Breast epithelium (tissue), 4 donors: ENCODE data around the gene SFXN5. TPM values are rescaled to one million over a fixed set of nuclear protein-coding genes. Genes with fewer than 3 reads are reported as not detected.

Experiments
- DNase-seq, 2 donors: peaks; one replicate each; pipeline ENCODE4 v3.0.0-alpha.2; 2019; ENCODE audit warnings: low spot score in 2 of 2
- H3K27ac ChIP-seq, 2 donors: fragments of 200-600 bp; sonication (generic) in 1 of 2; one replicate each; pipeline ENCODE4 v1.5.1; 2016 to 2019; ENCODE audit warnings: mild to moderate bottlenecking in 1 of 2
- H3K27me3 ChIP-seq, 2 donors: fragments of 200-600 bp; sonication (generic) in 1 of 2; one replicate each; pipeline versions ENCODE4 v1.5.1 to v1.6.0; 2017 to 2019; ENCODE audit warnings: control low read depth in 1 of 2, mild to moderate bottlenecking in 1 of 2
- H3K36me3 ChIP-seq: fragments of 200-600 bp; one replicate; pipeline ENCODE4 v1.5.1; 2019
- H3K4me1 ChIP-seq, 2 donors: fragments of 200-600 bp; sonication (generic); one replicate each; pipeline ENCODE4 v1.5.1; 2016 to 2019; ENCODE audit warnings: control low read depth in 1 of 2
- H3K4me3 ChIP-seq, 3 donors: fragments of 200-600 bp; sonication (generic); 1 replicate in 2 of 3; 2 replicates in 1 of 3; pipeline ENCODE4 v1.5.1; 2016 to 2019; ENCODE audit warnings: mild to moderate bottlenecking in 3 of 3, moderate library complexity in 2 of 3
- H3K9me3 ChIP-seq, 2 donors: fragments of 200-600 bp; sonication (generic) in 1 of 2; one replicate each; pipeline ENCODE4 v1.5.1; 2016 to 2019; ENCODE audit warnings: control low read depth in 1 of 2
- CTCF ChIP-seq, 3 donors: fragments of 450-650 bp; IDR thresholded peaks; one replicate each; pipeline ENCODE4 v1.5.1; 2016 to 2017; ENCODE audit warnings: antibody characterized with exemption in 3 of 3, mild to moderate bottlenecking in 3 of 3, moderate library complexity in 3 of 3
- POLR2A ChIP-seq: fragments of 450-650 bp; IDR thresholded peaks from one replicate; pipeline ENCODE4 v1.6.1; 2016; ENCODE audit warnings: antibody characterized with exemption, mild to moderate bottlenecking, moderate library complexity
- POLR2AphosphoS5 ChIP-seq, 3 donors: sonication (generic); formaldehyde crosslinking; IDR thresholded peaks; one replicate each; pipeline ENCODE4 v1.6.1; 2017; ENCODE audit warnings: antibody characterized with exemption in 3 of 3
- intact Hi-C: fragments of 100-400 bp; cut with DNase I; formaldehyde crosslinking; loops from one replicate; pipeline ENCODE4 v1.15.1; 2023; ENCODE audit warnings: low total_unique reads
- total RNA-seq, 3 donors: library from RNA; depleted of rRNA; stranded (reverse); fragments of >200 nt; gene quantifications; one replicate each; pipeline ENCODE4 v1.1.0, GENCODE V29; 2016

The SFXN5 gene
- total RNA-seq, 3 donors from 2014 or later = 6.7 to 19.6 (median 12.8) TPM

- peak within 1 kb of the TSS; percentile 89 to 100 (median 93) for H3K4me3 ChIP-seq
- no peaks in the 10 kb centered on the region for H3K27me3 ChIP-seq
- peak; percentile 61 to 64 for DNase-seq
- H3K9me3 ChIP-seq = no peaks in the 10 kb centered on the region
- no peaks in the 10 kb centered on the region for H3K36me3 ChIP-seq
- intact Hi-C loops = no loop called here
- TF ChIP-seq POLR2AphosphoS5 (IDR thresholded peaks at IDR 0.05) (peak in 2 of 3 donors; percentile 22 to 46), POLR2A (no peak)
- H3K27ac ChIP-seq = peak within 1 kb of the TSS; percentile 93 to 95
- peaks cover 0 to 12% of the 10 kb centered on the region in 2 donors for H3K4me1 ChIP-seq
These were observed 41.7 kb upstream of the SFXN5 start, which contains the start of gene RAB11FIP5 for GRCh38 chr2:73112913-73113854. TSS of gene RAB11FIP5 (minus strand) at chr2:73112948. CDS start at chr2:73112777, 171 bp downstream.

DNA sequence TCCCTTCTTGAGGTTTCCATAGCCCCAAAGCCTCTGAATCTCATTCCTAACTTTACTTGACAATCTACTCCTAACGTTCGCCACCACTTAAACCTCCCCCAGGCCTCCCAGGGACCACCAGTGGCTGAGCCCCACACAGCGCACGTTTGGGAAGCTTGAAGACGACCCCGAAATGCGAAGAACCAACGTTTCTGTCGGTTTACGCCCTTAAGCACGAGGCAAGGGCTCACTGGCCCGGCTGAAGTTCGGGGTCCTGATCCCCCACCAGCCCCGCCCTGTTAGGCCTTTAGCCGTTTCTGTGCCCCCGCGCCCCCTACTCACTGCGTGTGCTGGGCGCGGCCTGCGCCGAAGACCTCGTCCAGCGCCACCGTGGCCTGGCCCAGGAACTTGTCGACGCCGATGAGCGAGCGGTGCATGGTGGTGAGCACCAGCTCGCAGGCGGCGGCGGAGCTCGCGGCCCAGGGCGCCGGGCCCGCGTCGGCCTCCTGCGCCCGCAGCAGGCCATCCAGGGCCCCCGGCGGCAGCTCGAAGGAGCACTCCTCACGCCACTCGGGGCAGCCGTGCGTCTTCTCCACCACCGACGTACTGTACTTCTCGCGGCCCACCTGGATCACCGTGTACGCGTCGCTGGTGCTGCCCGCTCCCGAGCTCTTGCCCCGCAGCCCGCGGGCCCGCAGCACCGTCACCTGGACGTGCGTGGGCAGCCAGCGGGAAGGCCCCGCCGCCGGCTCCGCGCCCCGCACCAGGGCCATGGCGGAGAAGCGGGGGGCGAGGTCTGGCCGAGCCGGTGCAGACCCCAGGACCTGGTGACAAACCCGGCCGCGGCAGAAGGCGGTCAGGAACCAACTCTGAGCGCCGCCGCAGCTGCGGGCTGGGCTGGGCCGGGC, 40.8 kb upstream of the SFXN5 start:
- Histone ChIP-seq H3K4me1 (peaks cover 6 to 12% of the 10 kb centered on the region in 2 donors), H3K27me3 (no peaks in the 10 kb centered on the region), H3K4me3 (peak overlapping the region; percentile 89 to 100 (median 93)), H3K27ac (peak overlapping the region; percentile 93 to 95), H3K9me3 (no peaks in the 10 kb centered on the region), H3K36me3 (no peaks in the 10 kb centered on the region)
- DNase-seq = no peak
- intact Hi-C loops = no loop called here
- TF ChIP-seq POLR2A (no peak), POLR2AphosphoS5 (IDR thresholded peaks at IDR 0.05) (peak in 1 of 3 donors; percentile 6)

DNA sequence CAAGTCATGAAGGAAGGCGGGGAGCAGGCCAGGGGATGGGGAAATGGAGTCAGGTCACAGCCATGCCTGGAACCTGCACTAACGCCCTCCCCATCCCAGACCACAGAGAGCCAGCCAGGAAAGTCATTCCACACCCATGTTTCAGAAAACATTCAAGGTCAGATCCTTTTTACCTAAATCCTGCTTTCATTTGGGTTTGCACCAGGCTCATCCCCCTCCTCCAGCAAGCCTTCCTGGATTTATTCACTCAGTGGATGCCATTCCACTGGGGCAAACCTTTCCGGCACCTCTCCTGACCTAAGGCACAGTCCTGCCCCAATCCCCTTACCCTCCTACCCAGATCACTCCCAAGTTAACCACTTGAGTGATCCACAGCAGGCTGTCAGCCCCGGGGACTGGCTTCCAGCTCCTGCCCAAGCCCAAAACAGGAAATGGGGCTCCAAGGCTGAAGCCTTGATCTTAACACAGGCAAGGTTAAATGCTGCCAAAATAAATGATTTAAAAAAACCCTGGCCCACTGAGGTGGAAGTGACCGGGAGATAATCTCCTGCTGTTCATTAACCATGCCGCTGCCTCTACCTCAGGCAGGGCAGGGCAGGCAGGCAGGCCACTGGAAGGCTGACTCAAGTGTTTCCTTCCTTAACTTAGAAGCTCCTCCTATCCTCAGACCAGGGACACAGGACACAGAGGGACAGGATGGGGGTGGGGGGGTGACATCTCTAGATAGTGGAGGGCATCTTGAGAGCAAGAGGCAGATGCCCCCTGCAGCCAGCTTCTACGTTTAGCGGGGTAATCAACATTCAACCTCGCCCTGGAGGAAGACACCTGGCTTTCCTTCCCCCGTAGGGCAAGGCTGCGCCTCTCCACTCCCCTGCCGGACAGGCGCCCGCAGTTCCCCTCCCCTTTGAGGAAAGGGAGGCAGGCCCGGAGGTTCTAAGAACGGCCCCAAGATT, 39.8 kb upstream of the SFXN5 start:
- TF ChIP-seq CTCF (IDR thresholded peaks at IDR 0.05) (no peak), POLR2AphosphoS5 (IDR thresholded peaks at IDR 0.05) (no peak), POLR2A (no peak)
- H3K27me3 ChIP-seq = no peaks in the 10 kb centered on the region
- H3K36me3 ChIP-seq = no peaks in the 10 kb centered on the region
- H3K4me1 ChIP-seq = peaks cover 9 to 12% of the 10 kb centered on the region in 2 donors
- peak overlapping the region; percentile 89 to 100 (median 93) for H3K4me3 ChIP-seq
- no peaks in the 10 kb centered on the region for H3K9me3 ChIP-seq
- peak in 1 of 2 donors; percentile 44 for DNase-seq
- intact Hi-C loops = no loop called here
- H3K27ac ChIP-seq = peak overlapping the region; percentile 93 to 95

DNA sequence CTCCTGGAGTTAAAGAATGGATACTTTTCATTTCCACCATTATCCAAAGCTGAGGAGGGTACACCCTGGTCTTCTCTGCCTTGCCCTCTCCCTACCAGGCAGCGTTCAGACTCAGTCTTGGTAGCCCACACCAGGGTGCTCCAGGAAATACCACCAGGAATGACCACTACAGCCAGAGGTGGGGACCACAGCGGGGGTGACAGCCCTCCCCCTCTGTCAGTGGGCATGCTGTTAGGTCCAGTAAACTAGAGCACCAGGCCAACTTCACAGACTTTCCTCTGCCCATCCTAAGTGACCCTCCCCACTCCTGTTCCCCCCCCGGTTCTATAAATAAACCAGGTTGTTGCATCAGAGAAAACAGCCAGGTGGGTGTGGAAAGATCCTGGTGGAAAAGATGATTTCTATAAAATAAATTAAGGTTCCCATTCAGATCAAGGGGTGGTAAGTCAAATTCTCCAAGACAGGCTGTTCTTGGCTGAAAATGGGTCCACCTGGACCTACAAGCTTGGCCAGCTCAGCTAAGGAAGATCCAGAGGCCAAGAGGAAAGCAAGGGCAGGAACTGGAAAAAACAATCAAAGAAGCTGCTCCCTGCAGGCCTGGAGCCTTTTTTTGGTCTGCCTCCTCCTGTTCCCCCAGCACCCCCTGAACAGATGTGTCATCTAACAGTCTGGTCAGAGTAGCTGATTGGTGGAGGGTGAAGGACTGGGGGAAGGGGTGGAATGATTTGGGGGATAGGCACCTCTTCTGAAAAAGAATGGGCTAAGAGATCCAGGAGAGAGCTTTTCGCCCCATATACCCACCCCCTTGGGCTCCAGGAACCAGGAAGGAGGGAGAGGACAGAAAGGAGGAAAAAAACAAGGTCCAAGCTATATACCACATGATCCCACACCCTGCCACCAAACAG, 38.9 kb upstream of the SFXN5 start:
- peak overlapping the region; percentile 93 to 95 for H3K27ac ChIP-seq
- peak in 1 of 2 donors; percentile 22 for DNase-seq
- H3K4me1 ChIP-seq = peaks cover 9 to 12% of the 10 kb centered on the region in 2 donors
- H3K9me3 ChIP-seq = no peaks in the 10 kb centered on the region
- H3K36me3 ChIP-seq = no peaks in the 10 kb centered on the region
- TF ChIP-seq CTCF (IDR thresholded peaks at IDR 0.05) = no peak
- no peak for TF ChIP-seq POLR2AphosphoS5 (IDR thresholded peaks at IDR 0.05)
- no peak for TF ChIP-seq POLR2A
- intact Hi-C loops = no loop called here
- H3K27me3 ChIP-seq = no peaks in the 10 kb centered on the region
- peak overlapping the region; percentile 89 to 100 (median 93) for H3K4me3 ChIP-seq
